IMR-90 (cell line): ENCODE data around the gene CALML3. TPM values are rescaled to one million over a fixed set of nuclear protein-coding genes. Genes with fewer than 3 reads are reported as not detected.

Source experiments
- CHD1 ChIP-seq: IDR thresholded peaks from 2 replicates; pipeline ENCODE4 v1.6.1; 2012; ENCODE audit warnings: low read depth, low read length, improper control_type of control experiment
- NFE2L2 ChIP-seq: fragments of 150-350 bp; IDR thresholded peaks from 2 replicates; pipeline ENCODE4 v1.6.1; 2016; ENCODE audit warnings: low read depth, mild to moderate bottlenecking, low read length
- POLR2A ChIP-seq: IDR thresholded peaks from 2 replicates; pipeline ENCODE4 v1.6.1; 2012; ENCODE audit warnings: mild to moderate bottlenecking, low read depth, low read length
- RAD21 ChIP-seq: IDR thresholded peaks from 2 replicates; pipeline ENCODE4 v1.6.1; 2012; ENCODE audit warnings: low read length, improper control_type of control experiment
- RCOR1 ChIP-seq: IDR thresholded peaks from 2 replicates; pipeline ENCODE4 v1.6.1; 2012; ENCODE audit warnings: mild to moderate bottlenecking, low read length, improper control_type of control experiment; ENCODE audit not compliant: insufficient replicate concordance
- polyA plus RNA-seq, 3 experiments: library from polyadenylated mRNA; depleted of rRNA; stranded (reverse); fragments of >200 nt; gene quantifications; 2 replicates each; pipeline ENCODE4 v1.2.3, GENCODE V29; 2012; ENCODE audit warnings: low replicate concordance in 1 of 3
- total RNA-seq: library from RNA; depleted of rRNA; stranded (reverse); fragments of >200 nt; gene quantifications from 2 replicates; pipeline ENCODE4 v1.2.3, GENCODE V29; 2012
- TF ChIP-seq, protein P1 (sequence below): fragments of 150-350 bp; IDR thresholded peaks from 2 replicates; pipeline ENCODE4 v1.6.1; 2017; ENCODE audit warnings: mild to moderate bottlenecking, antibody characterized with exemption, low read length, low read depth

Gene CALML3
- total and polyA plus RNA-seq, 2 of the 4 experiments (the other 2 are of a cell fraction) = not detected

GRCh38 chr10:5534880-5535856 lies 10.4 kb downstream of the CALML3 start (continued):
- TF ChIP-seq NFE2L2 (peak; percentile 50; the same call in 1 of the 2 replicates), CHD1 (no peak), POLR2A (no peak), RCOR1 (no peak), RAD21 (no peak)
- TF ChIP-seq, protein P1, sequence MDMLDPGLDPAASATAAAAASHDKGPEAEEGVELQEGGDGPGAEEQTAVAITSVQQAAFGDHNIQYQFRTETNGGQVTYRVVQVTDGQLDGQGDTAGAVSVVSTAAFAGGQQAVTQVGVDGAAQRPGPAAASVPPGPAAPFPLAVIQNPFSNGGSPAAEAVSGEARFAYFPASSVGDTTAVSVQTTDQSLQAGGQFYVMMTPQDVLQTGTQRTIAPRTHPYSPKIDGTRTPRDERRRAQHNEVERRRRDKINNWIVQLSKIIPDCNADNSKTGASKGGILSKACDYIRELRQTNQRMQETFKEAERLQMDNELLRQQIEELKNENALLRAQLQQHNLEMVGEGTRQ = no peak
